NCI-H2029 treated with DMSO at 0.1 percent for 48 hours (cell line): ENCODE results near the gene DST.
"Not testable (repeated sequence)": the region's sequence is repeated elsewhere in the genome, so short reads cannot be mapped to it uniquely, and the experiment has no call there.

Experiments
- DNase-seq: peaks from one replicate; lab custom pipeline; 2025; lab: John Stamatoyannopoulos, UW

The DST gene

GRCh38 chr6:56570413-56571359 lies 72.0 kb downstream of the DST start:
- DNase-seq, result peak; percentile 63

DNA sequence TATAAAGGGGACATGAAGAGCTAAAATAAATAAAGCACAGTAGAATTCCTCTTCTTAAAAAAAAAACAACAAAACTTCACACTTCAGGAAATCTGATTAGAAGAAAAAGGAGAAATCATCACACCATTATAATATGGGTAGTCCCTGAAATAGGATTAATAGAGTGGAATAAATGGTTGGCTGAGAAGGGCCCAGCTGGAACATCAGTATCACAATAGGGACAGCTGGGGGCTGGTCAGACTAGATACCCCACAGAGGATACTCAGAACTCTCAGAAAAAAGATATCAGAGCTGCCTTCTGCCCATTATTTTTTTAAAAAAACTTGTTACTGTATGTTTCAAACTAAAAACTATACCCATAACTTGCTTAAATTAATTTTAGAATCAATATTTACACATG lies 75.2 kb downstream of the DST start:
- no peak for DNase-seq

DNA sequence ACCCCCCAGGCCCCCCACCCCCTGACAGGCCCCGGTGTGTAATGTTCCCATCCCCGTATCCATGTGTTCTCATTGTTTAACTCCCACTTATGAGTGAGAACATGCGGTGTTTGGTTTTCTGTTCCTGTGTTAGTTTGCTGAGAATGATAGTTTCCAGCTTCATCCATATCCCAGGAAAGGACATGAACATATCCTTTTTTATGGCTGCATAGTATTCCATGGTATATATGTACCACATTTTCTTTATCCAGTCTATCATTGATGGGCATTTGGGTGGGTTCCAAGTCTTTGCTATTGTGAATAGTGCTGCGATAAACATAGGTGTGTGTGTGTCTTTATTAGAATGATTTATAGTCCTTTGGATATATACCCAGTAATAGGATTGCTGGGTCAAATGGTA lies 80.0 kb downstream of the DST start:
- DNase-seq, result not testable (repeated sequence)

GRCh38 chr6:56556751-56557540 lies 85.7 kb downstream of the DST start:
- DNase-seq, result no peak

DNA sequence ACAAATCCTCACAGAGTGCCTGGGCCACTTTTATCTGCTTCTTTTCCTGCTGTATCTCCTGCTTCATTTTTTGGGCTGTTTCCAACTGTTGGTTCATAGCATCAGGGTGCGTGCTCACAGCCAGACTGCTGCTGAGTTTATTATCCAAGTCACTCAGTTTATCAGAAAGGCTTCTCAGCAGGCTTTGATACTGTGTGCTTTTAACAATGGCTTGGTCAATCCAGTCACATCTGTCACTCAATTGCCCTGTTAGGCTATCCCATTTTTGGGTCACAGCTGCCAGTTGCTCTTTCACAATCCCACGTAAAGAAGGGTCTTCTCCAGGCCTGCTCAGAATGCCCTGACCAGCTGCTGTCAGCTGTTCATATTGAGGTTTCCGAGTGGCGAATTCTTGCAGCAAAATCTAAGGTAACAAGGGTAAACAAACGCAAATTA lies 87.2 kb downstream of the DST start:
- no peak for DNase-seq

DNA sequence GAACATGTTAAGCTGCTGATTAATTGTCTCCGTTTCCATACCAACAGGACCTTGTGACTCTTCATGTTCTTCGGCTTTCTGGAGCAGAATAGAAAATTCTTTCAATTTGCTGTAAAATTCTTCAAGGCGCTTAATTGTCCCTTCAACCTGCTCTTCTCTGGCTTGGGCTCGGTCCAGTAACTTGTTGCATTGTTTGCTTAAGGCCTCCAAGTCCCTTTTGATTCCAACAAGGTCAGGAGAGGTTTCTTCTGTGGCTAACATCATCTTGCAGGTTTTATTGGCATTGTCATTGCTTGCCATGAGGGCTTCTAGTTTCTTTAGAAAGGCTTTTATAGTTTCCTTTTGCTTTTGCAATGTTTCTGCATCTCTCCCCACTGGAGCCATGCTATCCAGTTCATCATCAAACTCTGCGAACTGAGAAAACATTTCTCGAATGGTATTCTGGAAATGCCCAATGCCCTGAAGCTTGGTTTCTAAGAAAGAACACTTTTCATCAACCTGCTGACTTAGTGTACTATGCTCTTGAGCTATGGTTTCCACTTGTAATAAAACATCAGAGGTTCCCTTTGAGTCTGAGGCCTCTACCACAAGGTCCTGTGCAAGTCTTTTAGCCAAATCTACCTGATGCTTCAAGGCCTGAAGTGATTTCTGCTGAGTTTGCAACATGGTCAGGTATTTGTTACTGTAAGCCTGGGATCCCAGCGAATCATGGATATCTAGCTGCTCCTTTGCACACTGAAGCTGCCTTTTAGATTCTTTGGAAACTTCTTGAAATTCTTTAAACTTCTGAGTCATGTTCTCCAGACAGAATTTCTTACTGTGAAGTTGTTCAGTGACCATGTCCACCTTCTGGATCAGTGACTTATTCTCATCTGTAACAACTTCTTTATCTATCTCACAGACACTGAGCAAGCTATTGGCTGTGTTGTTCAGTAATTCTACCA lies 90.2 kb downstream of the DST start:
- DNase-seq, result no peak

DNA sequence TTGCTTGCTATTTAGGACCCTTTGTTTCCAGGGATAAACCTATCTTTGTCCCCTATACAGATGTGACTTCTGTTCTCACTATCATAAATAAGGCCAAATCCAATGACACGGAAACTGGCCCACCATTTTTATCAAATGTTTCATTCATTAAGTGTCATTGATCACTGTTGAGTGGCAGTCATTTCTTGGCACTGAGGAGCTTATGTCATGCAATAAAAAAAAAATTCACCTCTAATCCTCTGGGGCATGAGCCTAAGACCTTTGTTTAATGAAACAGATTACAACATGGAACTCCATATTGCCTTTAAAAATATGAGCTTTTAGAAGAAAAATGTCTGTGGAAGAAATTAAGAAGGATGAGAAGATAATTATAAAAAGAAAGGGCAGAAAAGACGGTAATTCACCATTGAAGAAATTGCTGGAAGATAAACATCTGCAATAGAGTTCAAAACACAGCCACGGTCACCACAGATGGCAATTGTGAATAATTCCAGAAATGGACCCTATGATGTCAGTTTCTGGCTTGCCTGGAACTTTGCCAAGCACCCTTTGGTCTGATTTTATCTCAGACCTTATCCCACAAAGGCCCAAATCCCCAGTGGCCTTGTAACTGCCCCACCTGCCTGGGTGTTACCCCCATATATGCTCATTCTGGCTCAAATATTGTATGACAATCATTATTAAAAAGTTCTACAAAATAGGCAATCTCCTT lies 91.1 kb downstream of the DST start:
- no peak for DNase-seq

GRCh38 chr6:56550301-56550700 lies 92.4 kb downstream of the DST start:
- DNase-seq, result no peak

DNA sequence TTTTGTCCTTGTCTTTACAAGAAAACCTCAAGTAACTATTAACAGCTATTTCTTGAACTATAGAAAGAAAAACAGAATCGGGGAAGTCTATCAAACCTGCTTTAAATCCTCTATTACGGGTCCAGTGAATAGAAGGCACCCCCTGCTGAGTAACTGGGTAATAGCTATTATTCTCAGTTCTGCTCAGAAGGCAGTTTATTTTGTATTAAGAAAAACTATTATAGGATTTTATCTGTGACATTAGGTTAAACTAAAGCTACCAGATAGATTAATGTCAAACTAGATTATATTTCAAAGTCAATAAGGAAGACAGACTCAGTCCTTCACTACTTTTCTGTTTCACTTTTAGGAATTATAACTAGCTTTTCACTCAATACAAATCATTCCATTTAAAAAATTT lies 93.7 kb downstream of the DST start:
- DNase-seq, result no peak

GRCh38 chr6:56547687-56548086 lies 95.0 kb downstream of the DST start:
- DNase-seq, result no peak

GRCh38 chr6:56542364-56543331 lies 100.0 kb downstream of the DST start:
- peak; percentile 81 for DNase-seq

- no peak for DNase-seq
These were observed 100.8 kb downstream of the DST start for GRCh38 chr6:56541741-56542360.

GRCh38 chr6:56541030-56541600 lies 101.6 kb downstream of the DST start:
- no peak for DNase-seq

- DNase-seq, result no peak
These were observed 102.3 kb downstream of the DST start for GRCh38 chr6:56540232-56541029.

DNA sequence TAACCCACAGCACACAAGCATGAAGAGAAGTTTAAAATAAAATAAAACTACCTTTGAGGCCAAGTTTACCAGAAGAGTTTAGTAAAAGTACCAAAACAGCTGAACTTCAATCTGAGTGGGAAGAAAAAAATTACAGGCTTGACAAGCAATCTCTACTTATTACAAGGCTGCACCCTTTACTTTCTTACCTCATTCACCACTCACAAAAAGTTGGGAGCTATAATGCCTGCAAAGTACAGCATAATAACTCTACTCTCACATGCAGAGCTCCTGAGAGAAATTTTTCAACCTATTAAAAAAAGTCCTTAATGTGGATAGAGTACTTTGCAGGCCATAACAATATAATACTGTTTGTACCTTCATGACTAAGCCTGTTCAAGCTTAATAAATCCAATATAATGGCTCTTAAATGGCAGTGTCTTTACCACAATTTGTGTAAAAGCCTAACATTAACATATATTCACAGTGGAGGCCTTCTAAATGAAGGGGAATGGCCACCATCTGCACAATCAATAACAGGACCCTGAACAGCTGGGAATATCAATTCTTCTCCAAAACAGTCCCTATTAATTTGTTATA lies 103.1 kb downstream of the DST start:
- no peak for DNase-seq

DNA sequence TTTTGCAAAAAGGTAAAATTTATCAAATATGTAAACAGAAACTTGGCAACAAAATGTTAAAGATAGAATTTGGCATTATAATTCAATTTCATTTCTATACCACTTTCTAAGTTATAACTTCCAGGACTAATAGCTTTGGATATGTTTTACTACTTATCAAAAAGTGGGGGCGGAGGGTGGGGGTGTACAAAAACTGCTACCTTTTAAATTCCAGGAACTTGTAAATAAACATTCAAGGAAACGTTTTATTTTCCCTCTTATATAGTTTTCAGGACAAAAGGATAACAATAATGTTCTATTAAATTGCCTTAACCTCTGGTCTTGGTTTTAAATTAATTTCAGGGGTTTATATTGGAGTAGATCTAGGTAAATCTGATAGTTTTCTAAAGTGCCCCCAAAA lies 103.8 kb downstream of the DST start:
- DNase-seq, result no peak

GRCh38 chr6:56537223-56537770 lies 105.4 kb downstream of the DST start:
- DNase-seq, result no peak

DNA sequence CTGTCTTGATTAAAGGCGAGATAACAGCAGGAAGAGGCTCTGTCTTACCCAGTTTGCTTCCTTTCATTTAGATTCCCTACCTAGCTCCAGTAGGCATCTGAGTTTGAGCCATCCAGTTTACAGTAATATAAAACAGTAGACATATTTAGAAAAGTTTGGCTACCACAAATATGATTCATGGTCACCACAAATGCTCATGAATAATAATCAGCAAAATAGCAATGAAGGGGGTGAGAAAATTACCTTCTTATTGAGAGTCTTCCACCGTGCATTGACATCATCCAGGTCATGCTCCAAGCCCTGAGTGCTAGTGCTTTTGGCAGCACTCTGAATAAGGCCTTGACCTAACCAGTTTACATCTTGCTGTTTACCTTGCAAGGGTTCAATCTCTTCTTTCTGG lies 106.2 kb downstream of the DST start:
- DNase-seq, result no peak
